NCI-H524 (cell line): ENCODE data around the gene PPM1L.

Experiments
- DNase-seq, 2 experiments: peaks; one replicate each; lab custom pipeline; 2025; lab: John Stamatoyannopoulos, UW

Gene PPM1L

DNA sequence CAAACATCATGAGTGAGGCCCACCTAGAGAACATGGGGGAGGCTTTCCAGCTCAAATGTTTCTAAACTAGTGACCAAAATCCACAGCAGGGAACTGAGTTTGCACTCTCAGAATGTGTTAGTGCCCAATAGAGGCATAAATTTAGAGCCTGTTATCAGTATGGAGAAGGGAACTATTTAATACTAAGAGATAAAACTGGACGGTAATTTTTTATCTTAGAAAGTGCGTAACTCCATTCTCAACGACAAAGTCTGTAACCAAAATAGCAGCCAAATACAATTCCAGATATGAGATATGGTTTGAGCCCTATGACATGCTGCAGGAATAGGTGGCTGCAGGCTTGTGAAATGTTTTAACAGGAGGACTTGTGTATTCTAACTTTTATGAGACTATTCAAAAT is 345.6 kb downstream of the PPM1L start:
- no peak for DNase-seq

DNA sequence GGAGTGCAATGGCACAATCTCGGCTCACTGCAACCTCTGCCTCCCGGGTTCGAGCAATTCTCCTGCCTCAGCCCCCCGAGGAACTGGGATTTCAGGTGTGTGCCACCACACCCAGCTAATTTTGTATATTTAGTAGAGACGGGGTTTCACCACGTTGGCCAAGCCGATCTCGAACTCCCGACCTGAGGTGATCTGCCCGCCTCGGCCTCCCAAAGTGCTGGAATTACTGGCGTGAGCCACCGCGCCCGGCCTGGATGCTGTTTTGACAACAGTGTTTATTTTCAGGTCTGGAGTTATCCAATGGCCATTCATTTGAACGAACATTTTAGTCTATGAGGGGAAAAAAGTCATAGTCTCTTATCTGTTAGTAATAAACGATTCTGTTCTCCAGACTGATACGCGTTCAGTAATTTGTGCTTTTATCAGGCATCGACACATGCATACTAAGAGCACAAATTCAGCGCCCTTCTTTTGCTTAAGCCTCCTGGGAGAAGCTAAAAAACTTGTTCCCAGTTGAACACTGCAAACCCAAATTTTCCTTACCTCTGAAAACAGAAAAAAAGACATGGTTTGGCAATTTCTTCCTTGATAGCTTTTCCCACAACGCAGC is 347.9 kb downstream of the PPM1L start:
- DNase-seq = no peak

DNA sequence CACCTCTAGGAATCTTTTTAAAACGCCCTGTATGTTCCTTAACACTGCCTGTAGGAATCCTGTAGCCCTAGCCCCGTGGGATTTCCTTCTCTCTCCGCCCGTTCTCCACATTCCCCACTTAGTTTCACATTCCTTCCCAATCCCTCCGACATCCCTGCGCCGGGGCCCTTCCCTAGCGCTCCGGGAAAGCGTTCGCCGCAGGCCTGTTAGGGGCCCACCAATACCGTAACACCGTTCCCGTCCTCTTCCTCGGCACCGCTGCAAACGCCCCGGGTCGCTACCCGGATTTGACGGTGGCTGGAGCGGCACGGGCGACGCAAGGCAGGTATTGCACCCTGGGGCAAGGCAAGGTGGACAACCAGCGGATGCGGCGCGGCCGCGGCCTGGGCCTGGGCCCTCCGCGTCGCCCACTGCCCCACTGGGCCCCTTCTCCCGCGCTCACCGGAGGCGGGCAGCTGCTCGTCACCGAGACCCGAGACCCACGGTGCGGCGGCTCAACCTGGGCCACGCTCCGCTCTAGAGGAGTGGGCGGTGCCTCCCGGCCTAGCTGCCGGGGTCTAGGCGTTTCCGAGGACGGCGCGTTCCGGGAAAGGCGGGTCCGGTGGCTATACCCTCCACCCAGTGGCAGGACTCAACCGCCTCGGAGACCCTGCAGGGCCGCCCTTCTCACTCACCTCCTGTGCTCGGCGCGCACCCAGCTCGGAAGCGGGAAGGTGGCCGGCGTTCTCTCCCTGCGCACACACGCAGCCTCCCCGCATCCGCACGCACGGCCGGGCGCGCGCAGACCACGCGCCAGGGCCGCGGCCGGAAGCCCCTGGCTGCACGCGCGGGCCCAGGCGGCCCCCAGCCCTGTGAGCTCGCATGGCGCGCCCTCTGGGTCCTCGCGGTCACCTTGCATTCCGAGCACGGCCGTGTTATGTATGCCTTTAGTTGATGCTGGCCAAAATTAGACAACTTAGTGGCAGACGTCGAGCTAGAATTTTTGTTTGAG is 348.8 kb downstream of the PPM1L start, which contains the start of gene B3GALNT1:
TSS of gene B3GALNT1 (minus strand) at position 789 of the 991 bp plus-strand sequence. CDS start 18,595 bp downstream, outside the sequence.
- DNase-seq = peak; percentile 66 to 71

DNA sequence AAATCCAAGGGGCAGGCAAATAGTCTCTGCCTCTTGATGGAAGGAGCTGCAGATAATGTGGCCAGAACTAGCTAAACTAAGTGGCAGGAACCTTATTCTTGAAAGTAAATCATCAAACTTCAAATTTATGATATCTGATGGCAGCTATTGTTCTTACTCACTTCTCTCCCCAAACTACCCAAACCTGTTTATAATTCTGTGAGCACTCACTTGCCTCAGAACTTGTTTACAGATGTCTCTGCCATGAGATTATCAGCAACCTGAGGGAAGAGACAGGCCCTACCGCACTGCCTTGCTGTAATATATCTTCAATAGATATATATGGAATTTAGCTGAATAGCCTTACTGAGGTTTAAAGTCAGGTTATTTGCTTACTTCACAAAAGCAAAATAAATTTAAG is 351.3 kb downstream of the PPM1L start:
- no peak for DNase-seq

DNA sequence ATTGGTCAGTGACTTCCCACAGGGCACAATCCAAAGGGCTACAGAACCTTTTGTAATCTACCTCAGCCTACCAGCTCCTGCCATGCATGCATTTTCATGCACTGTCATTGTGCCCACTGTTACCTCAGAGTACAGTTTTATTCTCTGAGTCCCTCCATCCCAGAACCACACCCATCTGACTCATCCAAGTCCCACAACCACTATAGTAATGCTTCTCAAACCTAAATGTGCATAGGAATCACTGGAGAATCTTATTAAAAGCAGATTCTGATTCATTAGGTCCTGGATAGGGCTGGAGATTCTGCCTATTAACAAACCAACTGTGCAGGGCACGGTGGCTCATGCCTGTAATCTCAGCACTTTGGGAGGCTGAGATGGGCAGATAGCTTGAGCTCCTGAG is 352.8 kb downstream of the PPM1L start:
- no peak for DNase-seq

DNA sequence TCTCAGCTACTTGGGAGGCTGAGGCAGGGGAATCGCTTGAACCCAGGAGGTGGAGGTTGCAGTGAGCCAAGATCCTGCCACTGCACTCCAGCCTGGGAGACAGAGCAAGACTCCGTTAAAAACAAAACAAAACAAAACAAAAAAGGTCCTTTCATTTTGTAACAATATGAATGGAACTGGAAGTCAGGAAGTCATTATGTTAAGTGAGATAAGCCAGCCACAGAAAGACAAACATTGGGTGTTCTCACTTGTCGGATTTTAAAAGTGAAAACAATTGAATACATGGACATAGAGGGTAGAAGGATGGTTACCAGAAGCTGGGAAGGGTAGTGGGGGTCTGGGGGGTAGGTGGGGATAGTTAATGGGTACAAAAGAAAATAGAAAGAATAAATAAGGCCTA is 361.6 kb downstream of the PPM1L start:
- DNase-seq = no peak

DNA sequence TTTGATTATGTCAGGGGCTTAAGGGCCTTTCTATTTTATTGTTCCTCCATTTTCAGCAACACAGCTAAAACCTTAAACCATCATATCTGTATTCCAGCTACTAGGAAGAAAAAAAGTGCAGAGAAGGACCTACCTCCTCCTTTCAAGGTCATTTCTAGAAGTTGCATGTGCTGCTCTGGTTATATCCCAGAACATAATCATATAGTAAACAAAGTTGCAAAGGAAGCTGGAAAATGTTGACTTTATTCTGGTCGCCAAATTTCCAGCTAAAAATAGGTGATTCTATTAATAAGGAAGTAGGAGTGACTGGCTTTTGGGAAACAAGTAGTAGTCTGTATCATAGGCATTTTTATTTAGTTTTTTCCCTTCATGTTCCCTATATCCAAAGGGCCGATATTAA is 370.5 kb downstream of the PPM1L start:
- DNase-seq = no peak
